Neutrophil (primary cell): Measurements from ENCODE around the gene FOXN3.

Source experiments
- H3K27ac ChIP-seq: fragments of 200-600 bp; sonication (generic); 2 replicates; pipeline ENCODE4 v1.5.1; 2016; ENCODE audit warnings: mild to moderate bottlenecking, moderate library complexity
- H3K27me3 ChIP-seq: fragments of 200-600 bp; sonication (generic); 2 replicates; pipeline ENCODE4 v1.6.0; 2016; ENCODE audit warnings: mild to moderate bottlenecking
- H3K36me3 ChIP-seq: fragments of 200-600 bp; sonication (generic); 2 replicates; pipeline ENCODE4 v1.5.1; 2017
- H3K4me1 ChIP-seq, 2 experiments: fragments of 200-600 bp in 1 of 2; sonication (generic) in 1 of 2; 1 replicate in 1 of 2; 2 replicates in 1 of 2; pipeline versions ENCODE4 v1.5.1 to v1.6.1; 2013 to 2016; ENCODE audit warnings: low read depth in 1 of 2, low read length in 1 of 2, mild to moderate bottlenecking in 1 of 2, moderate library complexity in 1 of 2; ENCODE audit not compliant: control insufficient read depth in 1 of 2, insufficient read depth in 1 of 2
- H3K4me3 ChIP-seq, 2 experiments: fragments of 200-600 bp in 1 of 2; sonication (generic) in 1 of 2; 1 replicate in 1 of 2; 2 replicates in 1 of 2; pipeline ENCODE4 v1.5.1; 2013 to 2016; ENCODE audit warnings: low read depth in 1 of 2, low read length in 1 of 2, mild to moderate bottlenecking in 1 of 2, moderate library complexity in 1 of 2
- H3K9me3 ChIP-seq: fragments of 200-600 bp; sonication (generic); 2 replicates; pipeline ENCODE4 v1.5.1; 2016
- TF ChIP-seq, protein P1 (sequence below): fragments of 200-600 bp; sonication (generic); IDR thresholded peaks from 2 replicates; pipeline ENCODE4 v1.5.1; 2016; ENCODE audit warnings: antibody characterized with exemption

Gene FOXN3

GRCh38 chr14:89144066-89144465 lies 273.0 kb downstream of the FOXN3 start:
- TF ChIP-seq, protein P1, sequence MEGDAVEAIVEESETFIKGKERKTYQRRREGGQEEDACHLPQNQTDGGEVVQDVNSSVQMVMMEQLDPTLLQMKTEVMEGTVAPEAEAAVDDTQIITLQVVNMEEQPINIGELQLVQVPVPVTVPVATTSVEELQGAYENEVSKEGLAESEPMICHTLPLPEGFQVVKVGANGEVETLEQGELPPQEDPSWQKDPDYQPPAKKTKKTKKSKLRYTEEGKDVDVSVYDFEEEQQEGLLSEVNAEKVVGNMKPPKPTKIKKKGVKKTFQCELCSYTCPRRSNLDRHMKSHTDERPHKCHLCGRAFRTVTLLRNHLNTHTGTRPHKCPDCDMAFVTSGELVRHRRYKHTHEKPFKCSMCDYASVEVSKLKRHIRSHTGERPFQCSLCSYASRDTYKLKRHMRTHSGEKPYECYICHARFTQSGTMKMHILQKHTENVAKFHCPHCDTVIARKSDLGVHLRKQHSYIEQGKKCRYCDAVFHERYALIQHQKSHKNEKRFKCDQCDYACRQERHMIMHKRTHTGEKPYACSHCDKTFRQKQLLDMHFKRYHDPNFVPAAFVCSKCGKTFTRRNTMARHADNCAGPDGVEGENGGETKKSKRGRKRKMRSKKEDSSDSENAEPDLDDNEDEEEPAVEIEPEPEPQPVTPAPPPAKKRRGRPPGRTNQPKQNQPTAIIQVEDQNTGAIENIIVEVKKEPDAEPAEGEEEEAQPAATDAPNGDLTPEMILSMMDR, result no peak
- no peaks in the 10 kb centered on the region for H3K9me3 ChIP-seq
- no peak overlapping the region for H3K27ac ChIP-seq
- no peaks in the 10 kb centered on the region for H3K4me1 ChIP-seq
- H3K27me3 ChIP-seq, result no peaks in the 10 kb centered on the region
- H3K36me3 ChIP-seq, result no peaks in the 10 kb centered on the region
- no peak overlapping the region for H3K4me3 ChIP-seq

DNA sequence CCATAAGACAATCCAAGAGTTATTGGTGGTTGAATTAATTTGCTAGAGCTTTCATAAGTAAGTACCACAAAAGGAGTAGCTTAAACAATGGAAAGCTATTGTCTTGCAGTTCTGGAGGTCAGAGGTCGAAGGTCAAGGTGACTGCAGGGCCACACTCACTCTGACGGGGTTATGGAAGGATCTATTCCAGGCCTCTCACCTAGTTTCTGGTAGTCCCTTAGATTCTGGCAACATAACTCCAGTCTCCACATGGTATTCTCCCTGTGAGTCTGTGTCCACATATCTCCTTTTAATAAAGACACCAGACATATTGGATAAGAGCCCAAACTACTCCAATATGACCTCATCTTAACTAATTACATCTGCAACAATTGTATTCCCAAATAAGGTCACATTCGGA lies 273.4 kb downstream of the FOXN3 start:
- Histone ChIP-seq H3K4me1 (no peaks in the 10 kb centered on the region), H3K27ac (no peak overlapping the region), H3K27me3 (no peaks in the 10 kb centered on the region), H3K4me3 (no peak overlapping the region), H3K36me3 (no peaks in the 10 kb centered on the region), H3K9me3 (no peaks in the 10 kb centered on the region)
- TF ChIP-seq, protein P1, result no peak

- Histone ChIP-seq H3K9me3 (no peaks in the 10 kb centered on the region), H3K4me3 (no peak overlapping the region), H3K36me3 (no peaks in the 10 kb centered on the region), H3K4me1 (no peaks in the 10 kb centered on the region), H3K27ac (no peak overlapping the region), H3K27me3 (no peaks in the 10 kb centered on the region)
- TF ChIP-seq, protein P1, result no peak
Measured at GRCh38 chr14:89142366-89142765, 274.7 kb downstream of the FOXN3 start.

- no peak overlapping the region for H3K4me3 ChIP-seq
- H3K9me3 ChIP-seq, result no peaks in the 10 kb centered on the region
- no peaks in the 10 kb centered on the region for H3K4me1 ChIP-seq
- no peaks in the 10 kb centered on the region for H3K27me3 ChIP-seq
- TF ChIP-seq, protein P1, result no peak
- no peak overlapping the region for H3K27ac ChIP-seq
- H3K36me3 ChIP-seq, result no peaks in the 10 kb centered on the region
Measured at GRCh38 chr14:89141862-89142261, 275.2 kb downstream of the FOXN3 start.

- Histone ChIP-seq H3K4me3 (no peak overlapping the region), H3K27me3 (no peaks in the 10 kb centered on the region), H3K27ac (no peak overlapping the region), H3K36me3 (no peaks in the 10 kb centered on the region), H3K9me3 (no peaks in the 10 kb centered on the region), H3K4me1 (no peaks in the 10 kb centered on the region)
- TF ChIP-seq, protein P1, result no peak
Measured at GRCh38 chr14:89140326-89140725, 276.7 kb downstream of the FOXN3 start.
